K562 (cell line): ENCODE data around the gene ACHE. TPM values are rescaled to one million over a fixed set of nuclear protein-coding genes. Genes with fewer than 3 reads are reported as not detected.
A peak's percentile ranks its signal among the peaks of the same experiment; 100 is the strongest.
"Not testable (repeated sequence)": the region's sequence is repeated elsewhere in the genome, so short reads cannot be mapped to it uniquely, and the experiment has no call there.

Experiments used
- ATAC-seq: fragments of 200-7000 bp; cut with Tn5 transposase; 3 replicates; pipeline ENCODE4 v1.9.1; 2020; ENCODE audit warnings: moderate library complexity
- BruUV-seq: library from RNA; stranded (reverse); fragments of 400-500 nt; replicated peaks from 2 replicates; lab custom pipeline; 2021; lab: Mats Ljungman, UMichigan
- CTCF ChIA-PET: fragments of 300-600 bp; formaldehyde crosslinking; extraction: SDS; loops from one replicate; lab custom pipeline; 2021; ENCODE audit warnings: low intra/inter-chr PET ratio; lab: Yijun Ruan, JAX
- POLR2A ChIA-PET: fragments of 300-600, 350-650 bp; sonication (Branson Sonifier 250); formaldehyde crosslinking; extraction: SDS; loops from one replicate; lab custom pipeline; 2021; ENCODE audit warnings: antibody characterized with exemption, inconsistent platforms; lab: Yijun Ruan, JAX
- DNase-seq, 4 experiments: peaks; one replicate each; pipeline versions ENCODE4 v3.0.0 to v3.0.0-alpha.2; 2011 to 2018; ENCODE audit warnings: low spot score in 3 of 4, mixed read lengths in 3 of 4; ENCODE audit errors: extremely low read depth in 1 of 4
- FAIRE-seq: peaks from 2 replicates; lab custom pipeline; 2011; peaks lifted over from hg19 to GRCh38; lab: Jason Lieb, UNC
- H2AFZ ChIP-seq: 2 replicates; pipeline ENCODE4 v1.6.0; 2011; ENCODE audit warnings: low read depth, low read length, control low read depth, inconsistent platforms
- H3K27ac ChIP-seq: fragments of 200-600 bp; 3 replicates; pipeline ENCODE4 v1.8.0; 2011; ENCODE audit warnings: low read depth, mild to moderate bottlenecking, control low read depth, inconsistent platforms, low read length, moderate library complexity, mixed read lengths; ENCODE audit errors: extremely low read depth
- H3K27me3 ChIP-seq, 2 experiments: fragments of 300-600 bp in 1 of 2; 2 replicates in 1 of 2; 3 replicates in 1 of 2; pipeline versions ENCODE4 v1.6.0 to v1.8.0; 2011; ENCODE audit warnings: inconsistent platforms in 2 of 2, low read length in 2 of 2, mild to moderate bottlenecking in 1 of 2, mixed read lengths in 1 of 2, moderate library complexity in 1 of 2; ENCODE audit not compliant: control insufficient read depth in 2 of 2, insufficient read depth in 2 of 2
- H3K36me3 ChIP-seq: fragments of 300-600 bp; 3 replicates; pipeline ENCODE4 v1.8.0; 2011; ENCODE audit warnings: mild to moderate bottlenecking, low read length, inconsistent platforms; ENCODE audit not compliant: control insufficient read depth, insufficient read depth
- H3K4me1 ChIP-seq, 2 experiments: fragments of 200-600 bp in 1 of 2; replicated peaks in 1 of 2; 2 replicates in 1 of 2; 3 replicates in 1 of 2; pipeline versions ENCODE4 v1.5.1 to v1.8.0; 2011; ENCODE audit warnings: inconsistent platforms in 2 of 2, low read length in 2 of 2, mild to moderate bottlenecking in 1 of 2, mixed read lengths in 1 of 2, moderate library complexity in 1 of 2; ENCODE audit not compliant: control insufficient read depth in 2 of 2, insufficient read depth in 2 of 2
- H3K4me2 ChIP-seq: 2 replicates; pipeline ENCODE4 v1.6.1; 2011; ENCODE audit warnings: low read length, control low read depth, inconsistent platforms, mixed read lengths; ENCODE audit not compliant: insufficient read depth
- H3K4me3 ChIP-seq: fragments of 200-600 bp; sonication (generic), shearing (Covaris generic); 2 replicates; pipeline ENCODE4 v1.5.1; 2016; ENCODE audit warnings: control low read depth, inconsistent platforms
- H3K79me2 ChIP-seq: fragments of 200-600 bp; 3 replicates; pipeline ENCODE4 v1.8.0; 2011; ENCODE audit warnings: low read length, inconsistent platforms; ENCODE audit not compliant: control insufficient read depth, insufficient read depth
- H3K9ac ChIP-seq, 2 experiments: 2 replicates each; pipeline versions ENCODE4 v1.6.0 to v1.6.1; 2011; ENCODE audit warnings: low read depth in 2 of 2, low read length in 2 of 2, control low read depth in 1 of 2, inconsistent platforms in 1 of 2, mild to moderate bottlenecking in 1 of 2, mixed read lengths in 1 of 2; ENCODE audit not compliant: insufficient read depth in 1 of 2
- H3K9me1 ChIP-seq: one replicate; pipeline ENCODE4 v1.6.0; 2011; ENCODE audit warnings: inconsistent platforms, mild to moderate bottlenecking, low read length, moderate library complexity; ENCODE audit not compliant: control insufficient read depth, insufficient read depth
- H3K9me3 ChIP-seq: replicated peaks from 2 replicates; pipeline ENCODE4 v1.5.1; 2011; ENCODE audit warnings: low read depth, low read length, inconsistent platforms; ENCODE audit not compliant: control insufficient read depth, insufficient read depth
- H4K20me1 ChIP-seq: replicated peaks from 2 replicates; pipeline ENCODE4 v1.6.1; 2011; ENCODE audit warnings: low read length, inconsistent platforms, mixed read lengths; ENCODE audit not compliant: control insufficient read depth, insufficient read depth
- BCOR ChIP-seq: fragments of 450-650 bp; IDR thresholded peaks from 2 replicates; pipeline ENCODE4 v1.6.1; 2016
- CHD1 ChIP-seq: fragments of 200-600 bp; sonication (generic); IDR thresholded peaks from one replicate; pipeline ENCODE4 v1.6.1; 2012; ENCODE audit warnings: mild to moderate bottlenecking, moderate library complexity, low read length, inconsistent platforms
- ELK1 ChIP-seq: sonication (generic); formaldehyde crosslinking; IDR thresholded peaks from 2 replicates; pipeline ENCODE4 v1.8.1; 2022; ENCODE audit warnings: missing genetic modification reagents
- ESRRA ChIP-seq: fragments of 450-650 bp; IDR thresholded peaks from 2 replicates; pipeline ENCODE4 v1.6.1; 2014; ENCODE audit warnings: low read depth, mild to moderate bottlenecking, moderate library complexity, borderline replicate concordance
- NR0B1 ChIP-seq: fragments of 450-650 bp; IDR thresholded peaks from one replicate; pipeline ENCODE4 v1.6.1; 2018; ENCODE audit warnings: mild to moderate bottlenecking, moderate library complexity; ENCODE audit not compliant: partially characterized antibody
- RFX1 ChIP-seq: fragments of 450-650 bp; IDR thresholded peaks from 2 replicates; pipeline ENCODE4 v1.6.1; 2016; ENCODE audit warnings: mild to moderate bottlenecking, moderate library complexity
- TOE1 ChIP-seq, 2 experiments: fragments of 450-650 bp in 1 of 2; sonication (generic) in 1 of 2; formaldehyde crosslinking in 1 of 2; IDR thresholded peaks; 2 replicates each; pipeline versions ENCODE4 v1.7.1 to v1.8.0; 2016 to 2022; ENCODE audit warnings: borderline replicate concordance in 2 of 2, mild to moderate bottlenecking in 2 of 2, antibody characterized with exemption in 1 of 2, inconsistent platforms in 1 of 2, low read depth in 1 of 2, missing genetic modification reagents in 1 of 2, moderate library complexity in 1 of 2
- XRCC3 ChIP-seq: fragments of 450-650 bp; IDR thresholded peaks from 2 replicates; pipeline ENCODE4 v1.6.1; 2017; ENCODE audit warnings: mild to moderate bottlenecking, moderate library complexity
- YY1 ChIP-seq, 3 experiments: IDR thresholded peaks; 2 replicates each; pipeline ENCODE4 v1.6.1; 2011; ENCODE audit warnings: low read length in 2 of 3, mild to moderate bottlenecking in 2 of 3, moderate library complexity in 2 of 3, borderline replicate concordance in 1 of 3, control low read depth in 1 of 3, low read depth in 1 of 3; ENCODE audit not compliant: insufficient read depth in 3 of 3, insufficient replicate concordance in 2 of 3, control insufficient read depth in 1 of 3, insufficient read length in 1 of 3; ENCODE audit errors: extremely low read depth in 1 of 3
- ZEB2 ChIP-seq: fragments of 450-650 bp; IDR thresholded peaks from 2 replicates; pipeline ENCODE4 v1.6.1; 2016
- WGBS: fragments of 100-300 bp; shearing (Covaris generic); methylation state at CpG from one replicate; pipeline ENCODE4 v1.1.6; 2016; ENCODE audit warnings: low coverage, mixed read lengths; ENCODE audit not compliant: insufficient coverage; ENCODE audit errors: missing lambda C conversion rate; 5-methylcytosine and 5-hydroxymethylcytosine counted together
- in situ Hi-C: fragments of 300-500 bp; cut with MboI; formaldehyde crosslinking; loops from 4 replicates; pipeline ENCODE4 v1.15.0; 2018; ENCODE audit warnings: inconsistent platforms, mixed read lengths
- intact Hi-C: fragments of 100-400 bp; cut with micrococcal nuclease; formaldehyde crosslinking; loops from 2 replicates; pipeline ENCODE4 v1.14.2; 2022
- polyA plus RNA-seq, 8 experiments: library from polyadenylated mRNA; depleted of rRNA in 4 of 8; stranded (reverse) in 5 of 8; unstranded in 3 of 8; fragments of >200 nt; fragmentation: Nextera tagmentation in 2 of 8; fragmentation: Illumina TruSeq in 1 of 8; extraction: Ambion mirVana in 2 of 8; extraction: Trizol in 1 of 8; gene quantifications; 2 replicates each; pipeline versions ENCODE4 v1.2.1 to v1.2.3, GENCODE V29; 2011 to 2014; ENCODE audit warnings: inconsistent platforms in 1 of 8, missing spikeins in 1 of 8
- total RNA-seq, 7 experiments: library from RNA; depleted of rRNA in 6 of 7; stranded (reverse); fragments of >200 nt in 6 of 7; fragmentation: Illumina TruSeq in 2 of 7; extraction: Trizol in 2 of 7; gene quantifications; 2 replicates each; pipeline versions ENCODE4 v1.2.1 to v1.2.3, GENCODE V29; 2011 to 2021; ENCODE audit warnings: low replicate concordance in 1 of 7

The ACHE gene
- total and polyA plus RNA-seq, 9 of the 15 experiments (the other 6 are each of a cell fraction or from before 2014, with no cell fraction given): 0.04 to 8.8 (median 1.9) TPM

GRCh38 chr7:100919335-100919734, 23.6 kb upstream of the ACHE start:
- H3K27ac ChIP-seq, CTCF ChIA-PET, H3K9ac ChIP-seq, ATAC-seq, H3K9me3 ChIP-seq, H3K4me1 ChIP-seq, H2AFZ ChIP-seq, H3K9me1 ChIP-seq, POLR2A ChIA-PET, H3K79me2 ChIP-seq, H3K4me3 ChIP-seq, DNase-seq, BruUV-seq, intact Hi-C loops, H3K4me2 ChIP-seq, H4K20me1 ChIP-seq, H3K36me3 ChIP-seq, H3K27me3 ChIP-seq, FAIRE-seq: not testable (repeated sequence)
- TF ChIP-seq ESRRA (peak; percentile 61), RFX1 (peak; percentile 76), YY1 (IDR thresholded peaks at IDR 0.05; ENCODE audit: borderline replicate concordance in 1 of 3, control insufficient read depth in 1 of 3, extremely low read depth in 1 of 3, insufficient read depth in 3 of 3, insufficient read length in 1 of 3, insufficient replicate concordance in 2 of 3, low read depth in 1 of 3, low read length in 2 of 3) (peak in 1 of 3 experiments; percentile 55)
- WGBS: 21% methylated on average over 5 of the region's 5 CpGs
- in situ Hi-C loops: loop anchor here (25.0 kb wide), 1 partner anchor 368 kb away; no protein-coding TSS in a partner anchor

GRCh38 chr7:100914879-100915447, 19.3 kb upstream of the ACHE start:
- in situ Hi-C loops: loop anchor here (25.0 kb wide), 1 partner anchor 372 kb away; no protein-coding TSS in a partner anchor
- Histone ChIP-seq H3K27me3 (no peaks in the 10 kb centered on the region), H3K79me2 (no peaks in the 10 kb centered on the region), H3K9ac (no peak overlapping the region), H3K36me3 (no peaks in the 10 kb centered on the region), H3K9me1 (no peaks in the 10 kb centered on the region)
- 38% methylated on average over 7 of the region's 8 CpGs for WGBS
- FAIRE-seq: no peak
- TF ChIP-seq ELK1 (no peak), ZEB2 (no peak), CHD1 (no peak), TOE1 (IDR thresholded peaks at IDR 0.05; ENCODE audit: borderline replicate concordance) (no peak), TOE1 (CRISPR knock-in tag; IDR thresholded peaks at IDR 0.05; ENCODE audit: borderline replicate concordance, low read depth) (no peak), NR0B1 (no peak), XRCC3 (no peak), BCOR (no peak)
- TF ChIP-seq, all 486 proteins: peak for 0
- Histone ChIP-seq H3K27ac (no peak overlapping the region), H3K4me1 (peaks cover 4% of the 10 kb centered on the region in 2 experiments; a peak in 1 of 5 replicates), H3K9me3 (no peaks in the 10 kb centered on the region), H4K20me1 (no peaks in the 10 kb centered on the region), H3K4me3 (no peak overlapping the region), H3K4me2 (no peak overlapping the region), H2AFZ (no peak overlapping the region)
- ATAC-seq: no peak
- no peak for DNase-seq
- no TSS peak for BruUV-seq
- intact Hi-C loops: no loop called here
- POLR2A ChIA-PET: no interaction called here
- CTCF ChIA-PET: no interaction called here
